AG04450 (cell line): ENCODE data around the gene FCRL4. TPM values are rescaled to one million over a fixed set of nuclear protein-coding genes. Genes with fewer than 3 reads are reported as not detected.

Source experiments
- polyA plus RNA-seq: library from polyadenylated mRNA; depleted of rRNA; stranded (reverse); fragments of >200 nt; gene quantifications from 2 replicates; pipeline ENCODE4 v1.2.3, GENCODE V29; 2011; rRNA removed

The FCRL4 gene
- polyA plus RNA-seq, 1 experiment = not detected

Other genes with a start within 250 kb of the FCRL4 start
- not detected in 2 replicates for gene FCRL5, start 45.6 kb downstream of the FCRL4 start, polyA plus RNA-seq
- not detected in 2 replicates for gene FCRL3, start 102.7 kb upstream of the FCRL4 start, polyA plus RNA-seq
- gene FCRL2, start 179.0 kb upstream of the FCRL4 start, polyA plus RNA-seq = not detected in 2 replicates
- gene FCRL1, start 222.0 kb upstream of the FCRL4 start, polyA plus RNA-seq = not detected in 2 replicates
- not detected in 2 replicates for gene CD5L, start 243.7 kb upstream of the FCRL4 start, polyA plus RNA-seq